Vagina (tissue), 2 donors: ENCODE data around the gene CDC42EP3. TPM values are rescaled to one million over a fixed set of nuclear protein-coding genes. Genes with fewer than 3 reads are reported as not detected.

Source experiments
- DNase-seq, 2 donors: peaks; one replicate each; pipeline ENCODE4 v3.0.0-alpha.2; 2017; ENCODE audit errors: extremely low spot score in 2 of 2
- H3K27ac ChIP-seq: fragments of 200-600 bp; sonication (generic); one replicate; pipeline ENCODE4 v1.5.1; 2019
- H3K27me3 ChIP-seq: fragments of 200-600 bp; sonication (generic); one replicate; pipeline ENCODE4 v1.5.1; 2019
- H3K36me3 ChIP-seq, 2 donors: fragments of 200-600 bp; sonication (generic); one replicate each; pipeline ENCODE4 v1.5.1; 2017 to 2019
- H3K4me1 ChIP-seq: fragments of 200-600 bp; sonication (generic); one replicate; pipeline ENCODE4 v1.5.1; 2019
- H3K4me3 ChIP-seq, 2 donors: fragments of 200-600 bp; sonication (generic); 1 replicate in 1 of 2; 2 replicates in 1 of 2; pipeline ENCODE4 v1.5.1; 2016 to 2019
- H3K9me3 ChIP-seq: fragments of 200-600 bp; sonication (generic); one replicate; pipeline ENCODE4 v1.5.1; 2019
- CTCF ChIP-seq, 3 experiments: fragments of 450-650 bp in 2 of 3; fragments of 200-600 bp in 1 of 3; sonication (generic) in 1 of 3; IDR thresholded peaks; one replicate each; pipeline ENCODE4 v1.5.1; 2017 to 2019; ENCODE audit warnings: antibody characterized with exemption in 3 of 3, mild to moderate bottlenecking in 2 of 3, moderate library complexity in 2 of 3
- POLR2A ChIP-seq, 2 donors: fragments of 450-650 bp; IDR thresholded peaks; one replicate each; pipeline ENCODE4 v1.6.1; 2017; ENCODE audit warnings: antibody characterized with exemption in 2 of 2, mild to moderate bottlenecking in 2 of 2, moderate library complexity in 2 of 2
- POLR2AphosphoS5 ChIP-seq, 2 donors: sonication (generic); formaldehyde crosslinking; IDR thresholded peaks; one replicate each; pipeline ENCODE4 v1.9.0; 2017; ENCODE audit warnings: antibody characterized with exemption in 2 of 2, mild to moderate bottlenecking in 2 of 2, low read depth in 1 of 2; ENCODE audit not compliant: insufficient read depth in 1 of 2
- intact Hi-C: fragments of 100-400 bp; cut with DNase I; formaldehyde crosslinking; loops from one replicate; pipeline ENCODE4 v1.15.1; 2023
- total RNA-seq: library from RNA; depleted of rRNA; stranded (reverse); fragments of >200 nt; gene quantifications from one replicate; pipeline ENCODE4 v1.2.3, GENCODE V29; 2016

Gene CDC42EP3
- total RNA-seq, 1 donor from 2014 or later, result 44.4 TPM

- Histone ChIP-seq H3K27ac (no peak overlapping the region), H3K4me3 (no peak overlapping the region), H3K9me3 (no peaks in the 10 kb centered on the region), H3K4me1 (no peaks in the 10 kb centered on the region), H3K36me3 (no peaks in the 10 kb centered on the region), H3K27me3 (no peaks in the 10 kb centered on the region)
- intact Hi-C loops, result no loop called here
- TF ChIP-seq POLR2A (IDR thresholded peaks at IDR 0.05), result no peak
- no peak for TF ChIP-seq POLR2AphosphoS5 (IDR thresholded peaks at IDR 0.05; ENCODE audit: insufficient read depth in 1 of 2, low read depth in 1 of 2)
- TF ChIP-seq CTCF (IDR thresholded peaks at IDR 0.05), result no peak
- DNase-seq, result no peak
Measured at GRCh38 chr2:37707393-37707792, 36.0 kb upstream of the CDC42EP3 start.

GRCh38 chr2:37706334-37707183 is 35.1 kb upstream of the CDC42EP3 start:
- no peaks in the 10 kb centered on the region for H3K36me3 ChIP-seq
- no peak overlapping the region for H3K4me3 ChIP-seq
- TF ChIP-seq CTCF (IDR thresholded peaks at IDR 0.05), result no peak
- TF ChIP-seq POLR2AphosphoS5 (IDR thresholded peaks at IDR 0.05; ENCODE audit: insufficient read depth in 1 of 2, low read depth in 1 of 2), result no peak
- no peak for TF ChIP-seq POLR2A (IDR thresholded peaks at IDR 0.05)
- H3K9me3 ChIP-seq, result no peaks in the 10 kb centered on the region
- H3K27ac ChIP-seq, result no peak overlapping the region
- H3K4me1 ChIP-seq, result no peaks in the 10 kb centered on the region
- no peaks in the 10 kb centered on the region for H3K27me3 ChIP-seq
- no peak for DNase-seq
- intact Hi-C loops, result no loop called here

- Histone ChIP-seq H3K27ac (no peak overlapping the region), H3K9me3 (no peaks in the 10 kb centered on the region), H3K4me3 (no peak overlapping the region), H3K36me3 (no peaks in the 10 kb centered on the region), H3K27me3 (no peaks in the 10 kb centered on the region), H3K4me1 (no peaks in the 10 kb centered on the region)
- intact Hi-C loops, result no loop called here
- no peak for TF ChIP-seq CTCF (IDR thresholded peaks at IDR 0.05)
- TF ChIP-seq POLR2A (IDR thresholded peaks at IDR 0.05), result no peak
- no peak for TF ChIP-seq POLR2AphosphoS5 (IDR thresholded peaks at IDR 0.05; ENCODE audit: insufficient read depth in 1 of 2, low read depth in 1 of 2)
- no peak for DNase-seq
Measured at GRCh38 chr2:37705191-37705590, 33.7 kb upstream of the CDC42EP3 start.

GRCh38 chr2:37698931-37699481 is 27.6 kb upstream of the CDC42EP3 start:
- H3K4me3 ChIP-seq, result no peak overlapping the region
- H3K27ac ChIP-seq, result no peak overlapping the region
- H3K27me3 ChIP-seq, result no peaks in the 10 kb centered on the region
- intact Hi-C loops, result no loop called here
- TF ChIP-seq CTCF (IDR thresholded peaks at IDR 0.05) (no peak), POLR2AphosphoS5 (IDR thresholded peaks at IDR 0.05; ENCODE audit: insufficient read depth in 1 of 2, low read depth in 1 of 2) (no peak), POLR2A (IDR thresholded peaks at IDR 0.05) (no peak)
- H3K9me3 ChIP-seq, result no peaks in the 10 kb centered on the region
- DNase-seq, result no peak
- no peaks in the 10 kb centered on the region for H3K36me3 ChIP-seq
- H3K4me1 ChIP-seq, result no peaks in the 10 kb centered on the region

GRCh38 chr2:37695336-37695735 is 23.9 kb upstream of the CDC42EP3 start:
- no peak for DNase-seq
- Histone ChIP-seq H3K4me3 (no peak overlapping the region), H3K4me1 (no peaks in the 10 kb centered on the region), H3K9me3 (no peaks in the 10 kb centered on the region), H3K27ac (no peak overlapping the region), H3K36me3 (no peaks in the 10 kb centered on the region), H3K27me3 (no peaks in the 10 kb centered on the region)
- intact Hi-C loops, result no loop called here
- TF ChIP-seq CTCF (IDR thresholded peaks at IDR 0.05), result no peak
- TF ChIP-seq POLR2AphosphoS5 (IDR thresholded peaks at IDR 0.05; ENCODE audit: insufficient read depth in 1 of 2, low read depth in 1 of 2), result no peak
- no peak for TF ChIP-seq POLR2A (IDR thresholded peaks at IDR 0.05)
